Raji (cell line): ENCODE results near the gene GON4L.

Source experiments
- POLR2A ChIP-seq: IDR thresholded peaks from 2 replicates; pipeline ENCODE4 v1.6.1; 2011; ENCODE audit warnings: low read depth, low read length, control low read depth; ENCODE audit not compliant: insufficient read depth

Gene GON4L

GRCh38 chr1:155777582-155777981 lies 79.4 kb downstream of the GON4L start:
- TF ChIP-seq POLR2A = no peak

GRCh38 chr1:155776414-155776813 lies 80.6 kb downstream of the GON4L start:
- no peak for TF ChIP-seq POLR2A

GRCh38 chr1:155773221-155773620 lies 83.8 kb downstream of the GON4L start:
- no peak for TF ChIP-seq POLR2A

GRCh38 chr1:155769257-155769656 lies 87.8 kb downstream of the GON4L start:
- TF ChIP-seq POLR2A = no peak

GRCh38 chr1:155761736-155762405 lies 95.1 kb downstream of the GON4L start:
- TF ChIP-seq POLR2A = no peak

- no peak for TF ChIP-seq POLR2A
Measured at GRCh38 chr1:155760751-155761475, 96.1 kb downstream of the GON4L start.

GRCh38 chr1:155759966-155760630 lies 96.9 kb downstream of the GON4L start:
- no peak for TF ChIP-seq POLR2A

- peak; percentile 67 for TF ChIP-seq POLR2A
Measured at GRCh38 chr1:155745284-155746228, 111.5 kb downstream of the GON4L start.

GRCh38 chr1:155744711-155745283 lies 112.2 kb downstream of the GON4L start:
- TF ChIP-seq POLR2A = no peak

- TF ChIP-seq POLR2A = no peak
Measured at GRCh38 chr1:155741908-155742307, 115.1 kb downstream of the GON4L start.

- no peak for TF ChIP-seq POLR2A
Measured at GRCh38 chr1:155740995-155741394, 116.0 kb downstream of the GON4L start.

GRCh38 chr1:155729031-155729898 lies 127.7 kb downstream of the GON4L start:
- no peak for TF ChIP-seq POLR2A

- no peak for TF ChIP-seq POLR2A
Measured at GRCh38 chr1:155725142-155725541, 131.9 kb downstream of the GON4L start.

GRCh38 chr1:155719703-155720102 lies 137.3 kb downstream of the GON4L start:
- TF ChIP-seq POLR2A = no peak
